GM18511 (cell line): ENCODE results near the gene MVD.

ENCODE experiments used
- ATAC-seq: cut with Tn5 transposase; IDR thresholded peaks from one replicate; pipeline ENCODE4 v1.9.1; 2021; ENCODE audit warnings: mild to moderate bottlenecking, moderate library complexity; ENCODE audit not compliant: unreplicated experiment

Gene MVD

GRCh38 chr16:88662843-88663606, at the start of gene MVD:
Gene MVD (minus strand): TSS chr16:88663091. CDS start chr16:88663080, 11 bp downstream.
- ATAC-seq, result peak; percentile 95

GRCh38 chr16:88712362-88712979, 49.6 kb upstream of the MVD start:
- ATAC-seq, result no peak

GRCh38 chr16:88711750-88712340, 49.0 kb upstream of the MVD start:
- no peak for ATAC-seq

- no peak for ATAC-seq
Observed at GRCh38 chr16:88710556-88710955, 47.7 kb upstream of the MVD start.

GRCh38 chr16:88706965-88707826, 44.3 kb upstream of the MVD start:
- no peak for ATAC-seq

- peak; percentile 65 for ATAC-seq
Observed at GRCh38 chr16:88706229-88706964, 43.5 kb upstream of the MVD start, which contains the start of the genes CTU2 and RNF166. Gene CTU2 (plus strand): TSS chr16:88706503. CDS start chr16:88706531, 28 bp downstream. Gene RNF166 (minus strand): TSS chr16:88706408. CDS start chr16:88706325, 83 bp downstream.

- ATAC-seq, result peak; percentile 9
Observed at GRCh38 chr16:88705801-88706228, 42.9 kb upstream of the MVD start.

GRCh38 chr16:88705076-88705684, 42.3 kb upstream of the MVD start:
- ATAC-seq, result no peak

- ATAC-seq, result no peak
Observed at GRCh38 chr16:88703486-88704309, 40.8 kb upstream of the MVD start.

GRCh38 chr16:88702371-88703210, 39.7 kb upstream of the MVD start:
- ATAC-seq, result no peak

- ATAC-seq, result no peak
Observed at GRCh38 chr16:88701581-88702370, 38.9 kb upstream of the MVD start.

GRCh38 chr16:88700636-88701482, 38.0 kb upstream of the MVD start:
- peak; percentile 83 for ATAC-seq

GRCh38 chr16:88700322-88700635, 37.4 kb upstream of the MVD start:
- no peak for ATAC-seq

- no peak for ATAC-seq
Observed at GRCh38 chr16:88699180-88699579, 36.3 kb upstream of the MVD start.

- ATAC-seq, result no peak
Observed at GRCh38 chr16:88698646-88699045, 35.8 kb upstream of the MVD start.

GRCh38 chr16:88697831-88698615, 35.1 kb upstream of the MVD start:
- no peak for ATAC-seq
